Nucleus accumbens (tissue), 56 donors: ENCODE data around the gene SPEN.

Source experiments
- DNase-seq, 56 donors: peaks; one replicate each; lab custom pipeline; 2025; lab: John Stamatoyannopoulos, UW

Gene SPEN

GRCh38 chr1:15943328-15943991 is 96.0 kb downstream of the SPEN start:
- no peak for DNase-seq

- no peak for DNase-seq
Measured at GRCh38 chr1:15943992-15944307, 96.4 kb downstream of the SPEN start.

- no peak for DNase-seq
Measured at GRCh38 chr1:15944308-15945010, 97.0 kb downstream of the SPEN start.

- DNase-seq = no peak
Measured at GRCh38 chr1:15945011-15945831, 97.7 kb downstream of the SPEN start.

GRCh38 chr1:15945832-15946448 is 98.4 kb downstream of the SPEN start:
- DNase-seq = no peak

- no peak for DNase-seq
Measured at GRCh38 chr1:15946571-15947381, 99.3 kb downstream of the SPEN start.

GRCh38 chr1:15947382-15948090 is 100.0 kb downstream of the SPEN start:
- no peak for DNase-seq

GRCh38 chr1:15948091-15948591 is 100.6 kb downstream of the SPEN start:
- DNase-seq = no peak

GRCh38 chr1:15948595-15949452 is 101.3 kb downstream of the SPEN start:
- DNase-seq = peak in 7 of 56 donors; percentile 23 to 57 (median 38)

- peak in 42 of 56 donors; percentile 17 to 89 (median 50) for DNase-seq
Measured at GRCh38 chr1:15949453-15950245, 102.1 kb downstream of the SPEN start.

- no peak for DNase-seq
Measured at GRCh38 chr1:15950302-15950701, 102.8 kb downstream of the SPEN start.

GRCh38 chr1:15950763-15951295 is 103.3 kb downstream of the SPEN start:
- no peak for DNase-seq

GRCh38 chr1:15951341-15952153 is 104.0 kb downstream of the SPEN start:
- no peak for DNase-seq

GRCh38 chr1:15952317-15953258 is 105.1 kb downstream of the SPEN start:
- no peak for DNase-seq

GRCh38 chr1:15953294-15953771 is 105.8 kb downstream of the SPEN start:
- no peak for DNase-seq
